Measurements from ENCODE around the gene MAP4K4.

Gene MAP4K4

DNA sequence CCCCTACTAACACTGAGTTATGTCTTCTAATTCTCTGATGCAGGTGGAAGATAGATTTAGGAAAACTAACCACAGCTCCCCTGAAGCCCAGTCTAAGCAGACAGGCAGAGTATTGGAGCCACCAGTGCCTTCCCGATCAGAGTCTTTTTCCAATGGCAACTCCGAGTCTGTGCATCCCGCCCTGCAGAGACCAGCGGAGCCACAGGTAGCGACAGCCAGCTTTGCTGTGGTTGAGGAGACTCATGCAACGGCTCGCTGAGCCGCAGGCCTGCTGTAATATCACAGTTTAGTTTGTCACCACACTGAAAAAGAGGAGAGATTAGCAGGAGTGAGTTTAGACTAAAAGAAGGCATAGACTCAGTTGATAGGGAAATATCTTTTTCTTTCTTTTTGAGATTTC is 163.3 kb downstream of the MAP4K4 start:
- H3K4me3 ChIP-seq (ENCODE audit: control insufficient read depth, low read depth, low read length) = no peak overlapping the region
- no peak for DNase-seq (ENCODE audit: low read depth)
- TF ChIP-seq, protein P1, sequence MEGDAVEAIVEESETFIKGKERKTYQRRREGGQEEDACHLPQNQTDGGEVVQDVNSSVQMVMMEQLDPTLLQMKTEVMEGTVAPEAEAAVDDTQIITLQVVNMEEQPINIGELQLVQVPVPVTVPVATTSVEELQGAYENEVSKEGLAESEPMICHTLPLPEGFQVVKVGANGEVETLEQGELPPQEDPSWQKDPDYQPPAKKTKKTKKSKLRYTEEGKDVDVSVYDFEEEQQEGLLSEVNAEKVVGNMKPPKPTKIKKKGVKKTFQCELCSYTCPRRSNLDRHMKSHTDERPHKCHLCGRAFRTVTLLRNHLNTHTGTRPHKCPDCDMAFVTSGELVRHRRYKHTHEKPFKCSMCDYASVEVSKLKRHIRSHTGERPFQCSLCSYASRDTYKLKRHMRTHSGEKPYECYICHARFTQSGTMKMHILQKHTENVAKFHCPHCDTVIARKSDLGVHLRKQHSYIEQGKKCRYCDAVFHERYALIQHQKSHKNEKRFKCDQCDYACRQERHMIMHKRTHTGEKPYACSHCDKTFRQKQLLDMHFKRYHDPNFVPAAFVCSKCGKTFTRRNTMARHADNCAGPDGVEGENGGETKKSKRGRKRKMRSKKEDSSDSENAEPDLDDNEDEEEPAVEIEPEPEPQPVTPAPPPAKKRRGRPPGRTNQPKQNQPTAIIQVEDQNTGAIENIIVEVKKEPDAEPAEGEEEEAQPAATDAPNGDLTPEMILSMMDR (conservative IDR thresholded peaks at IDR 0.05; ENCODE audit: control insufficient read depth, insufficient read depth, low read depth, low read length) = no peak

DNA sequence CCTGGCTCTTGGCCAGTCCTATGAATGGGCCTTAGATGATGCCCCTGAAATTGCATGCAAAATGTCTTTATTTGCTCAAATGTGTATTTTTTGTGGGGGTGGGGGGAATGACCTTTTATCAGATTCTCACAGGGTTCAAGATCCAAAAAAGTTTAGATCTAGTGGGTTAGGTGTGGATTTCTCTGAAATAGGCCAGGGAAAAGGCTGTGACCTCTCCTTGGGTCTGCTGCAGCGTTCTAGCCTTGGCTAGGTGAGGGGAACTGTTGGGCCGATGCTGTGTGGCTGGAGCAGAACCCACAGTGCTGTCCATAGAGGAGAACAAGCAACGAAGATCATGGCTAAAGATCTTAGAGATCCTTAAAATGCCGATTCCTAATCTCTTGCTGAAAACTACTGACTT is 163.9 kb downstream of the MAP4K4 start:
- TF ChIP-seq, protein P1 (conservative IDR thresholded peaks at IDR 0.05; ENCODE audit: control insufficient read depth, insufficient read depth, low read depth, low read length) = no peak
- no peak overlapping the region for H3K4me3 ChIP-seq (ENCODE audit: control insufficient read depth, low read depth, low read length)
- no peak for DNase-seq (ENCODE audit: low read depth)

DNA sequence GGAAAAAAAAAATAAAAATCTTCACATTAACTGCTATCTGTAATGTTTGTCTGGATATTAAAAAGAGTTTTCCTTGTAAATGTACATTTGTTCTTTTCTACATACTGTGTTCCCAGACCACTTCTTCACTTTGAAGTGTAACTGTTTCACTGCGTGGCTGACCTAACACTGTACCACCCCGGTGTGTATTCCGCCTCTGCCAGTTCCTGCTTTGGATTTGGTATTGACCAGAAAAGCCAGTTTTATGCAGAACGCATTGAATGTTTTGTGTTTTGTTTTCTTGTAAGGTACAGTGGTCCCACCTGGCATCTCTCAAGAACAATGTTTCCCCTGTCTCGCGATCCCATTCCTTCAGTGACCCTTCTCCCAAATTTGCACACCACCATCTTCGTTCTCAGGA is 166.0 kb downstream of the MAP4K4 start:
- no peak for DNase-seq (ENCODE audit: low read depth)
- H3K4me3 ChIP-seq (ENCODE audit: control insufficient read depth, low read depth, low read length) = no peak overlapping the region
- TF ChIP-seq, protein P1 (conservative IDR thresholded peaks at IDR 0.05; ENCODE audit: control insufficient read depth, insufficient read depth, low read depth, low read length) = no peak

DNA sequence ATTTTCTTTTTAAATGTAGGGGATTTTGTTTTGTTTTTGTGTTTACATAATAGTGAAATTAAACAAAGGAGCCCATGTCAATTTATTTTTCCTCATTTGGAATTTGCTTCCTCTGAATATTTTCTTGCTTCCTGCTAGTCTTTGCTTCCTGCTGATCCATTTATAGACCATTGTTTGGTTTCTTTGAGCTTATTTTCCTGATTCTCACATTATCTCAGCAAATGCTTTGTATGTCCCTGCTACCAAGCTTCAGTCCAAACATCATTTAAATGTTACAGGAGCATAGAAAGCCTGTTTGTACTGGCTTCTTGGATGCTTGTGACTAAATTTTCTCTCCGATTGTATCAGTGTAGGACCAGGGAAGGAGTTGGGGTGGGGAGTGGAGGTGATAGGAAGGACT is 166.9 kb downstream of the MAP4K4 start:
- no peak overlapping the region for H3K4me3 ChIP-seq (ENCODE audit: control insufficient read depth, low read depth, low read length)
- TF ChIP-seq, protein P1 (conservative IDR thresholded peaks at IDR 0.05; ENCODE audit: control insufficient read depth, insufficient read depth, low read depth, low read length) = no peak
- no peak for DNase-seq (ENCODE audit: low read depth)

DNA sequence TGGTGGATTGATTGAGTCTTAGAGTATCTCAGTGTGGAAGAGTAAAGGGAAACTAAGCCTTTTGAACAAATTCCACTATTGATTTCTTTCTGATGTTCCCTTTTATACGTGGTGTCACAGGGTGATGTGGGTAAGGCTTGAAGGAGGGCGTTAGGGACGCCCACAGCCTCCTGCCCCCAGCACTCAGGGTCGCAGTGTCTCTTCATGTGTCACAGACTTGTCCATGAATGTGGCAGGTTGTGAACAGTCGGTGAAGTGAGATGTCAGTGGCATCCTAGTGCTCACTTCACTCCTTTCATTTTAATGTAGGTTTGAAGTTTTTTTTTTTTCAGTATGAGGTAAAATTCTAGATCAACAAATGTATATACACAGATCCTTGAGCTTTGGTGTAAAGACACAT is 171.0 kb downstream of the MAP4K4 start:
- DNase-seq (ENCODE audit: low read depth) = no peak
- TF ChIP-seq, protein P1 (conservative IDR thresholded peaks at IDR 0.05; ENCODE audit: control insufficient read depth, insufficient read depth, low read depth, low read length) = no peak

DNA sequence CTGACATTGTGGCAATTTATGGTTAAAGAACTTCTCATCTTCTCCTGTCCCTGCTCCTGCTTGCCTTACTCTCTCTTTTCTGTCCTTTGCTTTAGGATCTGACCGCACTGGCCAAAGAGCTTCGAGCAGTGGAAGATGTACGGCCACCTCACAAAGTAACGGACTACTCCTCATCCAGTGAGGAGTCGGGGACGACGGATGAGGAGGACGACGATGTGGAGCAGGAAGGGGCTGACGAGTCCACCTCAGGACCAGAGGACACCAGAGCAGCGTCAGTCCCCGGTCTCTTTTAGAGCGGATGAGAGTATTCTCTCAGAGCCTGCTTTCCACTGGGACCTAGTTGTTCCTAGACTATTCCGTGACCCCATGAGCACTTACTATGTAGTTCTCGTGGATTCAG is 172.0 kb downstream of the MAP4K4 start:
- TF ChIP-seq, protein P1 (conservative IDR thresholded peaks at IDR 0.05; ENCODE audit: control insufficient read depth, insufficient read depth, low read depth, low read length) = no peak
- DNase-seq (ENCODE audit: low read depth) = no peak
- H3K4me3 ChIP-seq (ENCODE audit: control insufficient read depth, low read depth, low read length) = no peak overlapping the region

More for the DNA sequence above, 171.0 kb downstream of the MAP4K4 start:
- H3K4me3 ChIP-seq (ENCODE audit: control insufficient read depth, low read depth, low read length) = no peak overlapping the region

DNA sequence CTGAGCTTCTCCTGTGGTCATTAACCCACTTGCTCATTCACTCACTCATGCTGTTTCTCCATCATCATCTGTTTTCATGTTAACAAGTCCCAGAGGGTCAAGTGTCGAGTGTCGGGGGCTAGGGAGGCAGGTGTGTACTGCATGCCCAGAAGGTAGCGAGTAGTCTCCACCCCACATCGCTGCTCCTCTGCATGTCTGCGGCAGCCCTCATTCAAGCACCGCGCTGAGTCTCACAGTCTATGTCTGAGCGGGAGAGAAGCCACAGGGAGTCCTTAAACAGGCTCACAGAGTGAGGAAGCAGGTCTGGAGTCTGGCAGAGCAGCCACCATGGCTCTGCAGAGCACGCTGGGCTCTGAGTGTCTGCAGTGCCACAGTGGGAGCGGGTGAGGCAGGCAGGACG is 172.9 kb downstream of the MAP4K4 start:
- no peak for DNase-seq (ENCODE audit: low read depth)

More for the DNA sequence above, 172.9 kb downstream of the MAP4K4 start:
- H3K4me3 ChIP-seq (ENCODE audit: control insufficient read depth, low read depth, low read length) = no peak overlapping the region
- TF ChIP-seq, protein P1 (conservative IDR thresholded peaks at IDR 0.05; ENCODE audit: control insufficient read depth, insufficient read depth, low read depth, low read length) = no peak

All from fibroblast of mammary gland (primary cell).